BLaER1 treated with 17β-estradiol and CSF1 and Interleukin-3, amounts not matched to agents 10 nM and 100 nM (cell line): Measurements from ENCODE around the gene RTKN.

Experiments
- H3K27ac ChIP-seq, 11 experiments: shearing (Covaris generic); formaldehyde crosslinking; 2 replicates each; pipeline ENCODE4 v1.8.1; 2022
- H3K27me3 ChIP-seq, 11 experiments: shearing (Covaris generic); formaldehyde crosslinking; 2 replicates each; pipeline ENCODE4 v1.8.1; 2022
- H3K36me3 ChIP-seq, 11 experiments: shearing (Covaris generic); formaldehyde crosslinking; 2 replicates each; pipeline ENCODE4 v1.8.1; 2022
- H3K4me1 ChIP-seq, 10 experiments: shearing (Covaris generic); formaldehyde crosslinking; 2 replicates each; pipeline ENCODE4 v1.8.1; 2022
- H3K4me2 ChIP-seq, 11 experiments: shearing (Covaris generic); formaldehyde crosslinking; 2 replicates each; pipeline ENCODE4 v1.8.1; 2022
- H3K4me3 ChIP-seq, 10 experiments: shearing (Covaris generic); formaldehyde crosslinking; 2 replicates each; pipeline ENCODE4 v1.8.1; 2022
- H3K9ac ChIP-seq, 11 experiments: shearing (Covaris generic); formaldehyde crosslinking; 2 replicates each; pipeline ENCODE4 v1.8.1; 2022
- H3K9me3 ChIP-seq, 11 experiments: shearing (Covaris generic); formaldehyde crosslinking; replicated peaks in 1 of 11; 2 replicates each; pipeline ENCODE4 v1.8.1; 2022
- H4K20me1 ChIP-seq, 11 experiments: shearing (Covaris generic); formaldehyde crosslinking; 2 replicates each; pipeline ENCODE4 v1.8.1; 2022
- Cebpa-rat ChIP-seq, 11 experiments: shearing (Covaris generic); IDR thresholded peaks; 2 replicates each; pipeline ENCODE4 v1.8.1; 2022

RTKN gene

GRCh38 chr2:74441170-74441689 is 507 bp downstream of the RTKN start:
- peaks cover 64 to 74% (median 66%) of the 10 kb centered on the region in 10 experiments for H3K4me1 ChIP-seq
- H3K27me3 ChIP-seq: peaks cover 15 to 25% (median 20%) of the 10 kb centered on the region in 11 experiments
- H3K9ac ChIP-seq: peak overlapping the region in 7 of 11 experiments; percentile 80 to 88 (median 82); a peak in 10 of 22 replicates
- H3K4me3 ChIP-seq: 0 out of 20 replicates have a peak overlapping the region, but pooled peaks of 2 of the 10 experiments have one; percentile 67 to 72
- no peaks in the 10 kb centered on the region for H4K20me1 ChIP-seq
- peak overlapping the region; percentile 89 to 100 (median 99) for H3K4me2 ChIP-seq
- peak overlapping the region; percentile 48 to 94 (median 85); a peak in 18 of 22 replicates for H3K27ac ChIP-seq
- H3K9me3 ChIP-seq: peaks cover 0 to 13% (median 0%) of the 10 kb centered on the region in 11 experiments; a peak in 7 of 22 replicates
- no peak for TF ChIP-seq Cebpa-rat (IDR thresholded peaks at IDR 0.05)
- no peaks in the 10 kb centered on the region for H3K36me3 ChIP-seq

DNA sequence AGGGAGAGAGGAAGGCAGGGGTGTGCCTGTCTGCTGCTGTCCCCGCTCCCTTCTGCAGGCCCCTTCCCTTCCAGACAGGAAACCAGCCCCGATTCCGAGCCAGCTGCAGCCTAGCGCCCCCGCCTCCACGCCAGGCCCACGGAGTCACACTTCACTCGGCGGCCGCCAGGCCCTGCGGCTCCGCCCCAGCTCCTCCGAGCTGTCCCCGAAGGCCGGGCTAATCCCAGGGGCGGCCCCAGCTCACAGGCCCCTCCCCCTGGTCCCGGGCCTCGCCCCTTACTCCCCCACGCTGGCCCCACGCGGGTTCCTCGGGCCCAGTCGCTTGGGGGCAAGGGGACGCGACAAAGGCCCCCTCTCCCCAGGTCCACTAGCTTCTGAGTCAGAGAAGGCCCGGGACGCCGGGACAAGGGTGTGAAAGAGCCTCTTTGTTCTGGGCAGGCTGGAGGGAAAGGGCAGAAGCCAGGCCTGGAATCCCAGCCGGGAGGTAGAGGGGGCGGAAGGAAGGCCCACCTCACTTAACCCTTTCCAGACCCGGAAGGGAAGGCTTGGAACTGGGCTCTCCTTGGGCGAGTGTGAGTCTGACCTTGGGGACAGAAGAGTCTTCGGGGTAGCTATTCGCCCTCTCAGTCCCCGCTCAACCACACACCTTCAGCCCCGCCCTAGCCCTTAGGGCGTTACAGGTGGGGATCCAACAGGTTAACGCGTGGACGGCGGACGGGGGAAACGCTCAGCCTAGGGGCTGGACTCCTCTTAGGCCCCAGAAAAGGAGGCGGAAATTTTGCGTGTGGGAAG is 1.2 kb downstream of the RTKN start:
- Histone ChIP-seq H4K20me1 (no peaks in the 10 kb centered on the region), H3K27me3 (peaks cover 15 to 25% (median 20%) of the 10 kb centered on the region in 11 experiments), H3K9me3 (peaks cover 0 to 13% (median 0%) of the 10 kb centered on the region in 11 experiments; a peak in 7 of 22 replicates), H3K36me3 (no peaks in the 10 kb centered on the region), H3K4me3 (peak overlapping the region; percentile 62 to 74 (median 68)), H3K9ac (peak overlapping the region; percentile 75 to 90 (median 82)), H3K27ac (peak overlapping the region; percentile 48 to 94 (median 85); a peak in 21 of 22 replicates), H3K4me1 (peaks cover 64 to 81% (median 70%) of the 10 kb centered on the region in 10 experiments), H3K4me2 (peak overlapping the region; percentile 89 to 100 (median 99))
- TF ChIP-seq Cebpa-rat (IDR thresholded peaks at IDR 0.05): no peak

DNA sequence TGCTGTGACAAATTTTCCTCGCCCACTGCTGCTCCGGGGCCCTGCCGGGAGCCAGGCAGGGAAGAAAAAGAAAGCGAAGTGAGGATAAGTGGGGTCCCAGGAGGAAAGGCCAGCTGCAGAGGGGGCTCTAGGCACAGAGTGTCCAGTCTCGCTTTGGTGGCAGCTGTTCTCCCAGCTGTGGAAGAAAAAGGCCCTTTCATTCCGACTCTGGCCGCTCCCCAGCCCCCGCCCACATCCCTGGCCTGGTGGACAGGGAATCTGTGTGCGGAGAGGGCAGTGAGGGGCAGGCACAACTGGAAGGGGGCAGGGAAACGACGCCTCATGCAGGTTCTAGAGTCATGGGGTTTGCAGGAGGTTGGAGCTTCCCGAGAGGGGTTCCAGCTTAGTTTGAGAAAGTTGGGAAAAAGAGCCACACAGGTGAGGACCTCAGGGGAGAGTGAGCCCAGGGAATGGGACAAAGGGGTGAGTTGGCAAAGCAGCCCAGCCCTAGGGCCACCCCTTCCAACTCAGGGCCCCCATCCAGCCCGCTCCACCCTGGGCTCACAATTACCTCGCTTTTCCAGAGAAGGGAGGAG is 1.8 kb downstream of the RTKN start:
- Histone ChIP-seq H3K4me3 (peak overlapping the region; percentile 62 to 74 (median 68)), H3K9ac (peak overlapping the region; percentile 75 to 90 (median 82)), H3K4me2 (peak overlapping the region; percentile 89 to 100 (median 99)), H3K9me3 (peaks cover 0 to 13% (median 0%) of the 10 kb centered on the region in 11 experiments; a peak in 7 of 22 replicates), H3K27me3 (peaks cover 15 to 25% (median 20%) of the 10 kb centered on the region in 11 experiments), H3K27ac (peak overlapping the region; percentile 48 to 94 (median 85)), H3K36me3 (no peaks in the 10 kb centered on the region), H3K4me1 (peaks cover 64 to 78% (median 70%) of the 10 kb centered on the region in 10 experiments), H4K20me1 (no peaks in the 10 kb centered on the region)
- no peak for TF ChIP-seq Cebpa-rat (IDR thresholded peaks at IDR 0.05)

DNA sequence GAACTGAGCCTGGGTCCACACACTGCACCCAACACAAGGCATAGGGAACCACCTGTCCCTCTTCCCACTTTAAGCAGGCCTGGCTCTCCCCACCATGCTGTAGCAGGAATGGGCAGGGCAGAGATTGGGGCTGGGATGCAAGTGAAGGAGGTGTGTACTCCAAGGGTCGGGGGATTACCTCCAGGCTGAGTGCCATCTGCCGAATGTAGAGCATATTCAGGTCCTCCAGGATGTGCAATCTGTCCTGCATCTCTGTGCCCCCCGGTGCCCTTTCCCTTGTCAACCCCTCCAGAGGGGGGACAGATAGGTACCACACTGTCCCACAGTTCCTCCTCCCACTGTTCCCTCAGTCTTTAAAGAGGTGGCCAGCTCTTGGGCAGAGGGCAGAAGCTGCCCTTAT is 2.4 kb downstream of the RTKN start:
- Histone ChIP-seq H4K20me1 (no peaks in the 10 kb centered on the region), H3K36me3 (no peaks in the 10 kb centered on the region), H3K9me3 (peaks cover 0 to 13% (median 0%) of the 10 kb centered on the region in 11 experiments; a peak in 7 of 22 replicates), H3K4me2 (peak overlapping the region; percentile 89 to 100 (median 99)), H3K9ac (peak overlapping the region; percentile 75 to 90 (median 82)), H3K4me3 (peak overlapping the region; percentile 62 to 74 (median 68)), H3K27me3 (peaks cover 15 to 25% (median 20%) of the 10 kb centered on the region in 11 experiments), H3K27ac (peak overlapping the region; percentile 48 to 94 (median 85); a peak in 21 of 22 replicates), H3K4me1 (peaks cover 60 to 72% (median 65%) of the 10 kb centered on the region in 10 experiments)
- TF ChIP-seq Cebpa-rat (IDR thresholded peaks at IDR 0.05): no peak

- peak overlapping the region in 4 of 11 experiments; percentile 23 to 59 (median 54); a peak in 4 of 22 replicates for H3K27ac ChIP-seq
- no peak for TF ChIP-seq Cebpa-rat (IDR thresholded peaks at IDR 0.05)
- H3K4me2 ChIP-seq: peak overlapping the region; percentile 89 to 100 (median 99)
- peaks cover 50 to 62% (median 55%) of the 10 kb centered on the region in 10 experiments for H3K4me1 ChIP-seq
- peaks cover 15 to 25% (median 20%) of the 10 kb centered on the region in 11 experiments for H3K27me3 ChIP-seq
- no peaks in the 10 kb centered on the region for H3K36me3 ChIP-seq
- H3K4me3 ChIP-seq: 0 out of 20 replicates have a peak overlapping the region, but pooled peaks of 1 of the 10 experiments have one; percentile 3
- no peak overlapping the region for H3K9ac ChIP-seq
- H4K20me1 ChIP-seq: no peaks in the 10 kb centered on the region
- H3K9me3 ChIP-seq: peaks cover 0 to 13% (median 0%) of the 10 kb centered on the region in 11 experiments; a peak in 7 of 22 replicates
These were observed 3.5 kb downstream of the RTKN start for GRCh38 chr2:74438248-74438647.

- peaks cover 0 to 10% (median 0%) of the 10 kb centered on the region in 11 experiments; a peak in 7 of 22 replicates for H3K9me3 ChIP-seq
- H3K9ac ChIP-seq: peak overlapping the region in 9 of 11 experiments; percentile 11 to 58 (median 31); a peak in 9 of 22 replicates
- peak overlapping the region in 4 of 10 experiments; percentile 2 to 13 (median 3); a peak in 3 of 20 replicates for H3K4me3 ChIP-seq
- peaks cover 12 to 17% (median 16%) of the 10 kb centered on the region in 11 experiments for H3K27me3 ChIP-seq
- H4K20me1 ChIP-seq: no peaks in the 10 kb centered on the region
- no peak for TF ChIP-seq Cebpa-rat (IDR thresholded peaks at IDR 0.05)
- peaks cover 1 to 7% (median 5%) of the 10 kb centered on the region in 11 experiments; a peak in 11 of 22 replicates for H3K36me3 ChIP-seq
- peaks cover 50 to 62% (median 55%) of the 10 kb centered on the region in 10 experiments for H3K4me1 ChIP-seq
- H3K27ac ChIP-seq: peak overlapping the region; percentile 20 to 72 (median 59); a peak in 19 of 22 replicates
- H3K4me2 ChIP-seq: peak overlapping the region; percentile 89 to 100 (median 99)
These were observed 4.7 kb downstream of the RTKN start for GRCh38 chr2:74436848-74437695.

DNA sequence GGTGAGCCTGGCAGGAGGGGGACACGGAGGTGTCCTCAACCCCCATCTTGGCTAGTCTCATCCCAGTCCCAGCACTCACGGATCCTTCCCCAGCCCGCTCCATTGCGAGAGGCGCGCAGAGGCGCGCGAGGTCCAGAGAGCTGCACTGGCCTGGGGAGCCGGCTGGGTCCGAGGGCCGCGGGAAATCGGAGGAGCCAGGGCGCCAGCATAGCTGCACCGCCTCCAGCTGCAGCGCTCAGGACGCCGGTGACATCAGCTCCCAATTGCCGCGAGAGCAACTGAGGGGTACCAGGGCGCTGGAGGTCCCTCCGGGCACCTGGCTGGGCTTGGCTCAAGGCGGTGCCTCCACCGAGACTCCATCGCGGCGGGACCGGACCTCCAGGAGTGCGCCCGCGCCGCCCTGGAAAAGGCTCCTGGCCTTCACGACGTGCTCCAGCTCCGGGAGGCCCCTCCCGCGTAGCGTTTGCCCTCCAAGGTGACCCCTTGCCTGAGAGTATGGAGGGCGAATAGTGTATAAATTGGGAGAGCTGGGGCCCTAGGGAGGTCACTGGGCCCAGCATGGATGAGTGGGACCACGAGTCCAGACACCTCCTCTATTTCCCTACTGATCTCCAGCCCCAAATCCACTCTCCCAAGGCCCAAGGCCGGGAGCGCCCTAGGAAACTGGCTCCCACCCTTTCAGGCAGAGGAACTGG is 5.5 kb downstream of the RTKN start:
- Histone ChIP-seq H3K4me2 (peak overlapping the region; percentile 89 to 100 (median 99)), H3K4me1 (peaks cover 50 to 56% (median 52%) of the 10 kb centered on the region in 10 experiments), H3K27ac (peak overlapping the region; percentile 20 to 72 (median 59); a peak in 18 of 22 replicates), H4K20me1 (no peaks in the 10 kb centered on the region), H3K4me3 (no peak overlapping the region), H3K9me3 (peaks cover 0 to 2% (median 0%) of the 10 kb centered on the region in 11 experiments; a peak in 1 of 22 replicates), H3K9ac (peak overlapping the region in 6 of 11 experiments; percentile 11 to 58 (median 39); a peak in 7 of 22 replicates), H3K36me3 (peaks cover 4 to 15% (median 13%) of the 10 kb centered on the region in 11 experiments; a peak in 14 of 22 replicates), H3K27me3 (peaks cover 4 to 9% (median 7%) of the 10 kb centered on the region in 11 experiments)
- TF ChIP-seq Cebpa-rat (IDR thresholded peaks at IDR 0.05): no peak
